ENCODE data around the gene ARL3. TPM values are rescaled to one million over a fixed set of nuclear protein-coding genes. Genes with fewer than 3 reads are reported as not detected.

The ARL3 gene
- total RNA-seq, 6 experiments from 2014 or later, result 13.2 to 18.4 (median 16.8) TPM

DNA sequence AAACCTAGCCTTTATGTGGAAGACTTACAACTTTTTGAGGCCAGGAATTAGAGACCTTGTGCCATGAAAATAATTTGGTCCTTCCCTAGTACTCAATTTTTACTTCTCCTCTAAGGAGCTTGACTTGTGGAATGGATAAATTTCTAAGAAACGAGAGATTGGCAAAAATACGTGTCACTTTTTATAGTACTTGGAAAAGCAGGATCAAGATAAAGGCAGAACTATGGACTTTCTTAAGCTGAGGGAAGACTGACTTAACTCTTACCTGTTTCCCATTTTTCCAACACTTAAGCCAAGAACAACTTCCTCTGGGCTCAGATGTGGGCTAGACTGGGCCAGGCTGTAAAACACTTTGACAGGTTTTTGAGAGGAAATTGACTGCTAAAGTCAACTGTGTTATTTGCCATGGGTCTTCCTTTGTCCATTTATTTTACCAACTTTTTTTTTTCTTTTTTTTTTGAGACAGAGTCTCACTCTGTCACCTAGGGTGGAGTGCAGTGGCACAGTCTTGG lies 27.6 kb upstream of the ARL3 start:
- Mint-ChIP-seq H3K27ac (no peak overlapping the region), H3K9me3 (no peaks in the 10 kb centered on the region), H3K27me3 (ENCODE audit: insufficient read depth) (peaks cover 1% of the 10 kb centered on the region), H3K36me3 (ENCODE audit: low read depth) (no peaks in the 10 kb centered on the region; the same call in 1 of the 2 replicates), H3K4me3 (no peak overlapping the region), H3K4me1 (ENCODE audit: low read depth) (peaks cover 35% of the 10 kb centered on the region)
- DNase-seq, result no peak
- TF ChIP-seq, protein P1, sequence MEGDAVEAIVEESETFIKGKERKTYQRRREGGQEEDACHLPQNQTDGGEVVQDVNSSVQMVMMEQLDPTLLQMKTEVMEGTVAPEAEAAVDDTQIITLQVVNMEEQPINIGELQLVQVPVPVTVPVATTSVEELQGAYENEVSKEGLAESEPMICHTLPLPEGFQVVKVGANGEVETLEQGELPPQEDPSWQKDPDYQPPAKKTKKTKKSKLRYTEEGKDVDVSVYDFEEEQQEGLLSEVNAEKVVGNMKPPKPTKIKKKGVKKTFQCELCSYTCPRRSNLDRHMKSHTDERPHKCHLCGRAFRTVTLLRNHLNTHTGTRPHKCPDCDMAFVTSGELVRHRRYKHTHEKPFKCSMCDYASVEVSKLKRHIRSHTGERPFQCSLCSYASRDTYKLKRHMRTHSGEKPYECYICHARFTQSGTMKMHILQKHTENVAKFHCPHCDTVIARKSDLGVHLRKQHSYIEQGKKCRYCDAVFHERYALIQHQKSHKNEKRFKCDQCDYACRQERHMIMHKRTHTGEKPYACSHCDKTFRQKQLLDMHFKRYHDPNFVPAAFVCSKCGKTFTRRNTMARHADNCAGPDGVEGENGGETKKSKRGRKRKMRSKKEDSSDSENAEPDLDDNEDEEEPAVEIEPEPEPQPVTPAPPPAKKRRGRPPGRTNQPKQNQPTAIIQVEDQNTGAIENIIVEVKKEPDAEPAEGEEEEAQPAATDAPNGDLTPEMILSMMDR (IDR thresholded peaks at IDR 0.05), result no peak

- Mint-ChIP-seq H3K36me3 (ENCODE audit: low read depth) (no peaks in the 10 kb centered on the region; the same call in 1 of the 2 replicates), H3K4me1 (ENCODE audit: low read depth) (peaks cover 19% of the 10 kb centered on the region), H3K27me3 (ENCODE audit: insufficient read depth) (no peaks in the 10 kb centered on the region; the same call in 1 of the 2 replicates), H3K4me3 (no peak overlapping the region), H3K27ac (no peak overlapping the region), H3K9me3 (no peaks in the 10 kb centered on the region)
- TF ChIP-seq, protein P1 (IDR thresholded peaks at IDR 0.05), result no peak
- DNase-seq, result no peak
Observed at GRCh38 chr10:102740229-102740628, 26.0 kb upstream of the ARL3 start.

- Mint-ChIP-seq H3K27ac (no peak overlapping the region), H3K4me1 (ENCODE audit: low read depth) (peaks cover 11% of the 10 kb centered on the region), H3K36me3 (ENCODE audit: low read depth) (peaks cover 8% of the 10 kb centered on the region; the same call in 1 of the 2 replicates), H3K27me3 (ENCODE audit: insufficient read depth) (no peaks in the 10 kb centered on the region), H3K9me3 (no peaks in the 10 kb centered on the region), H3K4me3 (no peak overlapping the region)
- DNase-seq, result no peak
- TF ChIP-seq, protein P1 (IDR thresholded peaks at IDR 0.05), result no peak
Observed at GRCh38 chr10:102738692-102739121, 24.5 kb upstream of the ARL3 start.

DNA sequence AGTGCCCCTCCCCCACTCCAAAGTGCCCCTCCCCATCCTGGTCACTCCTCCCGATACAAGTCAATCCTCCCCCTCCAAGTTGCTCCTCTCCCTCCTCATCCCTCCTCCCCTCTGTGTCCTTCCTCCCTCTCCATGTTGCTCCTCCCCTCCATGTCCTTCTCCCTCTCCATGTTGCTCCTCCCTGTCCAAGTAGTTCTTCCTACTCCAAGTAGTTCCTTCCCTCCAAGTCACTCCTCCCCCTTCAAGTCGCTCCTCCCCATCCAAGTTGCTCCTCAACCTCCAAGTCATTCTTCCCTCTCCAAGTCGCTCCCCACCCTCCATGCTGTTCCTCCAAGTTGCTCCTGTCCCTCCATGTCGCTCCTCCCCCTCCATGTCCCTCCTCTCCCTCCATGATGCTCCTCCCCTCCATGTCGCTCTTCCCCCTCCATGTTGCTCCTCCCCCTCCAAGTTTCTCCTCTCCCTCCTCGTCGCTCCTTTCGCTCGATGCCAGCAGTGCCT lies 20.9 kb upstream of the ARL3 start:
- Mint-ChIP-seq H3K27ac (no peak overlapping the region), H3K4me3 (no peak overlapping the region), H3K9me3 (no peaks in the 10 kb centered on the region), H3K27me3 (ENCODE audit: insufficient read depth) (no peaks in the 10 kb centered on the region), H3K4me1 (ENCODE audit: low read depth) (no peaks in the 10 kb centered on the region), H3K36me3 (ENCODE audit: low read depth) (peaks cover 12% of the 10 kb centered on the region)
- DNase-seq, result no peak
- TF ChIP-seq, protein P1 (IDR thresholded peaks at IDR 0.05), result no peak

DNA sequence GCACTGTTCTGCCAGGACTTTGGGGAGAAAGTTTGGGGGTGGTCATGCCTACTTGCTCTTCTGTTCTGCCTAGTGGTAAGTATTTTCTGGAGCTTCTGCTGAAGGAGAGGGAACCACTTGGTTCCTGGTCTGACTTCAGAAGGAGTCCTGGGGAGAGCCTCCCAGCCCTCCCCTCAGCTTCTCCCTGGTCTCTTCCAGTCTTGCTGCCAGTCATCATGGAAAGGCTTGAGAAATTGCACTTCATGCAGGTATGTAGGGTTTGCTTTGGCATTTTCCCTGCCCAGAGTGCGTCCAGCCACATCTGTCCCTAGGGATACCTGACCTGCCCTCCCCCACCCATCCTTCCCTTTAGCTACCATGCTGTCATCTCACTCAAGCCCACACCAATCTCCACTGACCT lies 18.5 kb upstream of the ARL3 start:
- Mint-ChIP-seq H3K36me3 (ENCODE audit: low read depth) (peaks cover 12% of the 10 kb centered on the region), H3K9me3 (no peaks in the 10 kb centered on the region), H3K4me1 (ENCODE audit: low read depth) (no peaks in the 10 kb centered on the region), H3K4me3 (no peak overlapping the region), H3K27me3 (ENCODE audit: insufficient read depth) (no peaks in the 10 kb centered on the region; the same call in 1 of the 2 replicates), H3K27ac (no peak overlapping the region)
- TF ChIP-seq, protein P1 (IDR thresholded peaks at IDR 0.05), result no peak
- no peak for DNase-seq
